Measurements from ENCODE around the gene SYF2. TPM values are rescaled to one million over a fixed set of nuclear protein-coding genes. Genes with fewer than 3 reads are reported as not detected.

SYF2 gene
- total and polyA plus RNA-seq, 2 donors (not counting 3 experiments of a cell fraction or from before 2014, with no cell fraction given): 9.3 to 38.0 TPM

DNA sequence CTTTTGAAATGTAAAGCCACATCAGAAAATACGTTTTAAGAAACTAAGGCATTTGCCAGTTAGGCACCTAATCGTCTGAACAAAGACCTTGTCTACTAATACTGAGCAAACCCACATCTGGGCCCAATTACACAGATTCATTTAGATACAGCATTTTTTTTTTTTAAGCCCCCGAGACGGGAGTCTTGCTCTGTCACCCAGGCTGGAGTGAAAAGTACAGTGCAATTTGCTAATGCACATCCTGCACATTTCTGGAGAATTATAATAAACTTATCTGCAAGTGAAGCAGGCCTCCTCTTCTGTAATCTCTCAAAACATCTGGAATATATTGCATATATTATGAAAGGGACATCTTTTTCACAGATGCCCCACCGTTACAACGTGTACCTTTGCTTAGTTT is 11.6 kb upstream of the SYF2 start:
- BruUV-seq (replicated peaks): no TSS peak
- peaks cover 15% of the 10 kb centered on the region for H4K20me1 ChIP-seq (replicated peaks; ENCODE audit: control insufficient read depth, extremely low read depth, insufficient read depth, low read length)
- intact Hi-C loops (cut with micrococcal nuclease): no loop called here
- ChIA-PET CTCF (no interaction called here), POLR2A (no interaction called here)
- no peaks in the 10 kb centered on the region for H3K9me1 ChIP-seq (replicated peaks; ENCODE audit: control insufficient read depth, extremely low read depth, insufficient read depth, low read length)
- no peaks in the 10 kb centered on the region for H3K9me3 ChIP-seq (replicated peaks; ENCODE audit: control insufficient read depth, insufficient read depth, low read length)
- TF ChIP-seq JUN (IDR thresholded peaks at IDR 0.05; ENCODE audit: borderline replicate concordance, insufficient read depth, insufficient read length, low read depth): no peak
- TF ChIP-seq MYC (IDR thresholded peaks at IDR 0.05; ENCODE audit: low read depth, low read length): no peak
- no peak for TF ChIP-seq GATA2 (IDR thresholded peaks at IDR 0.05; ENCODE audit: insufficient read depth, insufficient read length, low read depth, low read length)
- TF ChIP-seq POLR2AphosphoS5 (IDR thresholded peaks at IDR 0.05; ENCODE audit: insufficient read depth, low read depth, low read length): no peak
- TF ChIP-seq FOS (IDR thresholded peaks at IDR 0.05; ENCODE audit: borderline replicate concordance, insufficient read depth, low read length): no peak
- no peak overlapping the region for H3K9ac ChIP-seq (replicated peaks; ENCODE audit: extremely low read depth, insufficient read depth, low read length)
- dilution Hi-C loops (cut with MboI; ENCODE audit: extremely low pct_ligation_motif_present, low sequenced_read_pairs): no loop called here
- H3K4me3 ChIP-seq (replicated peaks in 1 of 3; ENCODE audit: insufficient read depth in 1 of 3, low read depth in 1 of 3, low read length in 3 of 3): no peak overlapping the region
- DNase-seq (ENCODE audit: low read depth, low spot score) (no peak), FAIRE-seq (no peak)
- no peak overlapping the region for H3K4me2 ChIP-seq (ENCODE audit: insufficient read depth, low read length)
- no peak overlapping the region for H3K27ac ChIP-seq (ENCODE audit: insufficient read depth, low read depth, low read length)
- peaks cover 7 to 28% of the 10 kb centered on the region in 2 experiments for H3K36me3 ChIP-seq (ENCODE audit: control insufficient read depth in 2 of 2, extremely low read depth in 1 of 2, insufficient read depth in 2 of 2, low read length in 2 of 2)
- no peak overlapping the region for H2AFZ ChIP-seq (ENCODE audit: low read depth, low read length)
- peaks cover 38% of the 10 kb centered on the region for H3K79me2 ChIP-seq (ENCODE audit: control insufficient read depth, insufficient read depth, low read length)
- H3K27me3 ChIP-seq (ENCODE audit: control insufficient read depth in 2 of 2, insufficient read depth in 2 of 2, low read length in 2 of 2): no peaks in the 10 kb centered on the region
- peaks cover 34% of the 10 kb centered on the region for H3K4me1 ChIP-seq (ENCODE audit: control insufficient read depth, extremely low read depth, insufficient read depth, low read length)

DNA sequence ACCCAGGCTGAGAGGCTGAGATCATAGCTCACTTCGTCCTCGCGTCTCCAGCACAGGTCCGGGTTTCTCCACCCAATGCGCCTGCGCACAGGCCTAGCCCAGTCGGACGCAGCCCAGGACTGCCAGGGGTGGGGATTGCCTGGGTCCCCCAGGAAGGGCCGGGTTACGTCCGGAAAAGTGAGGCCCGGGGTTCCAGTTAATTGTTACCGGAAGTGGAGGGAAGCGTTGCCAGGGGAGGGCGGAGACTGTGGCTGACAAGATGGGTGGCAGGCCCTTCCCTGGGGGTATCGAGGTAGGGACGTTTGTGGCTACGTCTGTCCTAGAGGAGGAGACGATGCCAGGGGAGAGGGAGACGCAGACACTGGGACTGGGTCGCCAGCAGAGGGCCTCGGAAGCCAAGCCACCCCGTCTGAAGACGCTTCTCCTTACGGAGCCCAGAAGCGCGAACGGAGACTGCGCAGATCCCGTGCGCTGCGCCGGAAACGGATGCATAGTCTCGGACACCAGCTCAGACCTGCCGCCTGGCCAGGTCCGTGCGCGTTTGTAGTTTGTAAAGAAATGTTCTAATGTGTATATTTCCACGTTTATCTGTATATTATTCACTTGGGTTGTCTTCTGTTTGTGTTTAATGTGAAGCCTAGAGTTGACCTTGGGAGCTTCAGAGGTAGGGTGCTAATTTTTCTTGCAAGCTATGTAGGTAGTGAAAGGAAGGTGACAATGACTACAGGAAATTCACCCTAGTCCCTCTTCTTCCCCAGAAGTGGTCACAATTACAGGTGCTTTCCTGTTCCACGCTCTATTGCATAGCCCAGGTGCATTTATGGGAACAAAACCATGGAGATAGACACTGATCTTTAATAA is 7.6 kb upstream of the SYF2 start:
- peaks cover 9% of the 10 kb centered on the region for H4K20me1 ChIP-seq (replicated peaks; ENCODE audit: control insufficient read depth, extremely low read depth, insufficient read depth, low read length)
- intact Hi-C loops (cut with micrococcal nuclease) (loop anchor here (1.0 to 10.0 kb wide), 2 partner anchors 7 to 565 kb away; partner anchors contain the start of genes RSRP1 and SELENON), dilution Hi-C loops (cut with MboI; ENCODE audit: extremely low pct_ligation_motif_present, low sequenced_read_pairs) (no loop called here)
- BruUV-seq (replicated peaks): no TSS peak
- peak; percentile 91 for DNase-seq (ENCODE audit: low read depth, low spot score)
- H3K9me1 ChIP-seq (replicated peaks; ENCODE audit: control insufficient read depth, extremely low read depth, insufficient read depth, low read length): no peaks in the 10 kb centered on the region
- peaks cover 7 to 24% of the 10 kb centered on the region in 2 experiments for H3K36me3 ChIP-seq (ENCODE audit: control insufficient read depth in 2 of 2, extremely low read depth in 1 of 2, insufficient read depth in 2 of 2, low read length in 2 of 2)
- H3K4me1 ChIP-seq (ENCODE audit: control insufficient read depth, extremely low read depth, insufficient read depth, low read length): peaks cover 19% of the 10 kb centered on the region
- CTCF ChIA-PET: interaction anchor here (0.6 to 1.6 kb wide), 7 partner anchors 9 to 281 kb away, joined by 3 to 12 read pairs (median 5); no protein-coding TSS in a partner anchor
- H3K9me3 ChIP-seq (replicated peaks; ENCODE audit: control insufficient read depth, insufficient read depth, low read length): no peaks in the 10 kb centered on the region
- H2AFZ ChIP-seq (ENCODE audit: low read depth, low read length): peak overlapping the region; percentile 21
- H3K27ac ChIP-seq (ENCODE audit: insufficient read depth, low read depth, low read length): peak overlapping the region; percentile 36
- peak; percentile 93 for FAIRE-seq
- peak overlapping the region; percentile 39 for H3K9ac ChIP-seq (replicated peaks; ENCODE audit: extremely low read depth, insufficient read depth, low read length)
- H3K79me2 ChIP-seq (ENCODE audit: control insufficient read depth, insufficient read depth, low read length): peaks cover 16% of the 10 kb centered on the region
- POLR2A ChIA-PET: interaction anchor here (0.5 to 1.4 kb wide), 3 partner anchors 8 to 1567 kb away, joined by 3 to 5 read pairs (median 3); partner anchors contain the start of gene RSRP1
- H3K4me2 ChIP-seq (ENCODE audit: insufficient read depth, low read length): peak overlapping the region; percentile 71
- no peaks in the 10 kb centered on the region for H3K27me3 ChIP-seq (ENCODE audit: control insufficient read depth in 2 of 2, insufficient read depth in 2 of 2, low read length in 2 of 2)
- TF ChIP-seq EZH2 (IDR thresholded peaks at IDR 0.05; ENCODE audit: borderline replicate concordance, low read depth, low read length, severe bottlenecking): no peak
- TF ChIP-seq, protein P1, sequence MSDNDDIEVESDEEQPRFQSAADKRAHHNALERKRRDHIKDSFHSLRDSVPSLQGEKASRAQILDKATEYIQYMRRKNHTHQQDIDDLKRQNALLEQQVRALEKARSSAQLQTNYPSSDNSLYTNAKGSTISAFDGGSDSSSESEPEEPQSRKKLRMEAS (IDR thresholded peaks at IDR 0.05; ENCODE audit: insufficient read depth, insufficient read length): no peak
- TF ChIP-seq MYC (IDR thresholded peaks at IDR 0.05; ENCODE audit: low read depth, low read length): no peak
- TF ChIP-seq, protein P2, sequence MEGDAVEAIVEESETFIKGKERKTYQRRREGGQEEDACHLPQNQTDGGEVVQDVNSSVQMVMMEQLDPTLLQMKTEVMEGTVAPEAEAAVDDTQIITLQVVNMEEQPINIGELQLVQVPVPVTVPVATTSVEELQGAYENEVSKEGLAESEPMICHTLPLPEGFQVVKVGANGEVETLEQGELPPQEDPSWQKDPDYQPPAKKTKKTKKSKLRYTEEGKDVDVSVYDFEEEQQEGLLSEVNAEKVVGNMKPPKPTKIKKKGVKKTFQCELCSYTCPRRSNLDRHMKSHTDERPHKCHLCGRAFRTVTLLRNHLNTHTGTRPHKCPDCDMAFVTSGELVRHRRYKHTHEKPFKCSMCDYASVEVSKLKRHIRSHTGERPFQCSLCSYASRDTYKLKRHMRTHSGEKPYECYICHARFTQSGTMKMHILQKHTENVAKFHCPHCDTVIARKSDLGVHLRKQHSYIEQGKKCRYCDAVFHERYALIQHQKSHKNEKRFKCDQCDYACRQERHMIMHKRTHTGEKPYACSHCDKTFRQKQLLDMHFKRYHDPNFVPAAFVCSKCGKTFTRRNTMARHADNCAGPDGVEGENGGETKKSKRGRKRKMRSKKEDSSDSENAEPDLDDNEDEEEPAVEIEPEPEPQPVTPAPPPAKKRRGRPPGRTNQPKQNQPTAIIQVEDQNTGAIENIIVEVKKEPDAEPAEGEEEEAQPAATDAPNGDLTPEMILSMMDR (IDR thresholded peaks at IDR 0.05; ENCODE audit: extremely low read depth in 1 of 2, insufficient read depth in 1 of 2, low read depth in 1 of 2, low read length in 2 of 2): peak; percentile 62 to 76
- TF ChIP-seq POLR2AphosphoS5 (IDR thresholded peaks at IDR 0.05; ENCODE audit: insufficient read depth, low read depth, low read length): peak; percentile 81
- no peak for TF ChIP-seq GATA2 (IDR thresholded peaks at IDR 0.05; ENCODE audit: insufficient read depth, insufficient read length, low read depth, low read length)
- TF ChIP-seq FOS (IDR thresholded peaks at IDR 0.05; ENCODE audit: borderline replicate concordance, insufficient read depth, low read length): no peak
- TF ChIP-seq JUN (IDR thresholded peaks at IDR 0.05; ENCODE audit: borderline replicate concordance, insufficient read depth, insufficient read length, low read depth): no peak
- TF ChIP-seq POLR2A (IDR thresholded peaks at IDR 0.05; ENCODE audit: low read depth, low read length): peak; percentile 89
- peak overlapping the region; percentile 5 to 43 (median 29) for H3K4me3 ChIP-seq (replicated peaks in 1 of 3; ENCODE audit: insufficient read depth in 1 of 3, low read depth in 1 of 3, low read length in 3 of 3)
